Body of pancreas (tissue), 4 donors: ENCODE measurements around the gene C2CD4D. TPM values are rescaled to one million over a fixed set of nuclear protein-coding genes. Genes with fewer than 3 reads are reported as not detected.

ENCODE experiments used
- ATAC-seq: fragments of 150-250 bp; one replicate; pipeline ENCODE4 v1.9.1; 2016
- DNase-seq, 4 donors: peaks; one replicate each; pipeline ENCODE4 v3.0.0-alpha.2; 2019
- H3K27ac ChIP-seq, 4 donors: fragments of 200-600 bp; sonication (generic); 1 replicate in 3 of 4; 2 replicates in 1 of 4; pipeline versions ENCODE4 v1.5.1 to v1.6.1; 2016 to 2019; ENCODE audit warnings: mild to moderate bottlenecking in 1 of 4, mixed read lengths in 1 of 4, moderate library complexity in 1 of 4
- H3K27me3 ChIP-seq, 2 donors: fragments of 200-600 bp; sonication (generic); one replicate each; pipeline ENCODE4 v1.6.0; 2016; ENCODE audit warnings: mild to moderate bottlenecking in 1 of 2
- H3K36me3 ChIP-seq, 2 donors: fragments of 200-600 bp; sonication (generic); replicated peaks in 1 of 2; 2 replicates each; pipeline ENCODE4 v1.5.1; 2016; ENCODE audit warnings: low read depth in 2 of 2; ENCODE audit not compliant: insufficient read depth in 1 of 2
- H3K4me1 ChIP-seq: fragments of 200-600 bp; sonication (generic); one replicate; pipeline ENCODE4 v1.6.0; 2016
- H3K4me3 ChIP-seq, 2 donors: fragments of 200-600 bp; sonication (generic); 1 replicate in 1 of 2; 2 replicates in 1 of 2; pipeline ENCODE4 v1.5.1; 2016 to 2019
- H3K9me3 ChIP-seq, 3 donors: fragments of 200-600 bp; sonication (generic); 1 replicate in 2 of 3; 2 replicates in 1 of 3; pipeline ENCODE4 v1.5.1; 2016
- POLR2A ChIP-seq, 3 donors: fragments of 450-650 bp; IDR thresholded peaks; one replicate each; pipeline ENCODE4 v1.6.1; 2016; ENCODE audit warnings: antibody characterized with exemption in 3 of 3, mild to moderate bottlenecking in 2 of 3
- WGBS, 2 donors: methylation state at CpG; one replicate each; pipeline ENCODE4 v1.1.5; 2017; 5-methylcytosine and 5-hydroxymethylcytosine counted together
- intact Hi-C: fragments of 100-400 bp; cut with DNase I; formaldehyde crosslinking; loops from one replicate; pipeline ENCODE4 v1.15.1; 2023
- total RNA-seq, 2 donors: library from RNA; depleted of rRNA; stranded (reverse); fragments of >200 nt; gene quantifications; one replicate each; pipeline ENCODE4 v1.1.0, GENCODE V29; 2016
- TF ChIP-seq, protein P1 (sequence below), 7 experiments: fragments of 450-650 bp in 4 of 7; fragments of 200-600 bp in 3 of 7; sonication (generic) in 3 of 7; IDR thresholded peaks; one replicate each; pipeline ENCODE4 v1.5.1; 2016 to 2019; ENCODE audit warnings: antibody characterized with exemption in 7 of 7

Gene C2CD4D
- total RNA-seq, 2 donors from 2014 or later: 0.26 to 2.6 TPM

DNA sequence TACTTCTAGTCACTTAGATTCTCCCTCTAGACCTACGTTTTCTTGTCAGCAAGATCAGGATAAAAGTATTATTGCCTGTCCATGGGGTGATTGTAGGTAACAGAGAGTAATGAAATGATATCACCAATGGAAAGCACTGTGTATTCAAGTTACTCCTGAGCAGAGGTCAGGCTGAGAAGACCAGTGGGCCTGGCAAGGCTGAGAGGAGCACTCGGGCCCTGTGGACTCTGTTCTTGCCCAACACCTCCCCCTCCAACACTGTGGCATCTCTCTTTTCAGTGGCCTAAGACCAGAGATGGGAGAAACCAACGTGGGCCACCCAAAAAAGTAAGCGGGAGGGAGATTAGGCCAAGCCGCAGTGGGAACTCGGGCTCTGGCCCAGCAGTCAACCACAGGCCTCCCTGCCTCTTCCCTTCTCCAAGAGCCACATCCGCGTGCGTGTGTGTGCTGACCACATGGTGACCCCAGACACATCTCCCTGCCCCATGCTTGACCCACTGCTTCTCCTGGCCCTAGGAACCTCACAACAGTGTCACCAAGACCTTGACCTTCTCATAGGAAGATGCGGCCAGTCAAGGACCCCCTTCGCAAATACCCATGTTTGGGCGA lies 20.3 kb downstream of the C2CD4D start:
- Histone ChIP-seq H3K4me3 (no peak overlapping the region), H3K27ac (no peak overlapping the region), H3K9me3 (no peaks in the 10 kb centered on the region), H3K27me3 (no peaks in the 10 kb centered on the region), H3K4me1 (peaks cover 35% of the 10 kb centered on the region), H3K36me3 (peaks cover 0 to 9% of the 10 kb centered on the region in 2 donors)
- DNase-seq (no peak), ATAC-seq (no peak)
- intact Hi-C loops: no loop called here
- TF ChIP-seq POLR2A (IDR thresholded peaks at IDR 0.05): no peak
- TF ChIP-seq, protein P1, sequence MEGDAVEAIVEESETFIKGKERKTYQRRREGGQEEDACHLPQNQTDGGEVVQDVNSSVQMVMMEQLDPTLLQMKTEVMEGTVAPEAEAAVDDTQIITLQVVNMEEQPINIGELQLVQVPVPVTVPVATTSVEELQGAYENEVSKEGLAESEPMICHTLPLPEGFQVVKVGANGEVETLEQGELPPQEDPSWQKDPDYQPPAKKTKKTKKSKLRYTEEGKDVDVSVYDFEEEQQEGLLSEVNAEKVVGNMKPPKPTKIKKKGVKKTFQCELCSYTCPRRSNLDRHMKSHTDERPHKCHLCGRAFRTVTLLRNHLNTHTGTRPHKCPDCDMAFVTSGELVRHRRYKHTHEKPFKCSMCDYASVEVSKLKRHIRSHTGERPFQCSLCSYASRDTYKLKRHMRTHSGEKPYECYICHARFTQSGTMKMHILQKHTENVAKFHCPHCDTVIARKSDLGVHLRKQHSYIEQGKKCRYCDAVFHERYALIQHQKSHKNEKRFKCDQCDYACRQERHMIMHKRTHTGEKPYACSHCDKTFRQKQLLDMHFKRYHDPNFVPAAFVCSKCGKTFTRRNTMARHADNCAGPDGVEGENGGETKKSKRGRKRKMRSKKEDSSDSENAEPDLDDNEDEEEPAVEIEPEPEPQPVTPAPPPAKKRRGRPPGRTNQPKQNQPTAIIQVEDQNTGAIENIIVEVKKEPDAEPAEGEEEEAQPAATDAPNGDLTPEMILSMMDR (IDR thresholded peaks at IDR 0.05): no peak
- WGBS, 2 donors: 82 to 86% methylated on average over 12 of the region's 12 CpGs

DNA sequence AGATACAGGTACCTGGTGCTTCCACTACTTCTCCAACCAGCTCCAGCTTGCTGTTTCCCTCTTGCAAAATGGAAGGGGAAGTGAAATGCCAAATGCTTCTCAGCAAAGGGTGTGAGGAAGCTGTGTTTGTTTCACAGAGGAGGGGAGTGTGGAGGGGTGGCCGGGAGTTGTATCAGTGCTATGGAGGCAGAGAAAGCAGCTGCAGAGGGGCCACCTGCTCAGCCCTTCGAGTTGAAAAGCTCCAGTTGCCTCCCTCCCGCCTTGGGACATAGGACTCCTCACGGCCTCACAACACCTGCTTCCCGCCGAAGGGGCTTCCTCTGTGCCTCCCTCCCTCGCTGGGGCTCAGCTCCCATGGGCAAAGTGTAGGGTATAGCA lies 22.3 kb downstream of the C2CD4D start:
- no peak overlapping the region for H3K27ac ChIP-seq
- 63 to 78% methylated on average over 7 of the region's 7 CpGs for WGBS, 2 donors
- no peaks in the 10 kb centered on the region for H3K27me3 ChIP-seq
- no peak for TF ChIP-seq POLR2A (IDR thresholded peaks at IDR 0.05)
- TF ChIP-seq, protein P1 (IDR thresholded peaks at IDR 0.05): no peak
- intact Hi-C loops: no loop called here
- DNase-seq (no peak), ATAC-seq (no peak)
- peaks cover 24% of the 10 kb centered on the region for H3K4me1 ChIP-seq
- H3K9me3 ChIP-seq: no peaks in the 10 kb centered on the region
- no peak overlapping the region for H3K4me3 ChIP-seq
- H3K36me3 ChIP-seq: peaks cover 0 to 12% of the 10 kb centered on the region in 2 donors

DNA sequence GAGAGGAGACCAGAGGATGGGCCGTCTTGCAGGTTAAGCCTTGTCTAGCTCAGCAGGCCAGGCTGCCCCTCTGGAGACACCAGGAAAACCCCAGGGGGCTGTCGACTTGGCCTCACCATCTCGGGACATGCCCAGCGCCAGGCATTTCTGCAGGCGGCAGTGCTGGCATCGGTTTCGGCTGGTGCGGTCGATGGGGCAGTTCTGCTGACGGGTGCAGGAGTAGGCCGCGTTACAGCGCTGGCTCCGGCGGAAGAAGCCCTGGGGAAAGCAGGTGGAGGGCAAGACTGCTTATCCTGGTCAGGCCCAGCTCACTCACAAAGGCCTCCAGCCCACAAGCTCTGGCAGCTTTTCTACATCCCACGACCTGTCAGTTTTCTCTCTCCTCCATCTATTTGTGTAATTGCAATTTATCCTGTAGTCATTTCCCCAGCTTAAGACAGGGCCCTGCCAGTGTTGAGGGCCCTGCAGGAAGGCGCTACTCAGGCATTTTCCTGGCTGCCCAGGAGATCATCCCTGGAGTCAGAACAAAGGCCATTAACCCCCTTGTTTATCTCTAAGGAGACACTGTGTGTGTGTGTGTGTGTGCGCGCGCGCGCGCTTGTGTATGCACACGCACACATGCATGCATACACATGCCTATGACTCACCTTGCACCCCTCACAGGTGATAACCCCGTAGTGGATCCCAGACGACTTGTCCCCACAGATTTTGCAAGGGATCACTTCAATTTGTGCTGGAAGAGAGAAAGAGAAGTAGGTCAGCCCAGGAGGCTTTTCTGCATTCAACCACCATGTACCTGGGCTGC lies 22.9 kb downstream of the C2CD4D start:
- no peak overlapping the region for H3K4me3 ChIP-seq
- peaks cover 24% of the 10 kb centered on the region for H3K4me1 ChIP-seq
- WGBS, 2 donors: 74 to 77% methylated on average over 23 to 26 of the region's 26 CpGs
- peaks cover 0 to 12% of the 10 kb centered on the region in 2 donors for H3K36me3 ChIP-seq
- ATAC-seq (no peak), DNase-seq (no peak)
- no peaks in the 10 kb centered on the region for H3K27me3 ChIP-seq
- H3K27ac ChIP-seq: no peak overlapping the region
- H3K9me3 ChIP-seq: no peaks in the 10 kb centered on the region
- no peak for TF ChIP-seq POLR2A (IDR thresholded peaks at IDR 0.05)
- TF ChIP-seq, protein P1 (IDR thresholded peaks at IDR 0.05): no peak
- intact Hi-C loops: no loop called here

DNA sequence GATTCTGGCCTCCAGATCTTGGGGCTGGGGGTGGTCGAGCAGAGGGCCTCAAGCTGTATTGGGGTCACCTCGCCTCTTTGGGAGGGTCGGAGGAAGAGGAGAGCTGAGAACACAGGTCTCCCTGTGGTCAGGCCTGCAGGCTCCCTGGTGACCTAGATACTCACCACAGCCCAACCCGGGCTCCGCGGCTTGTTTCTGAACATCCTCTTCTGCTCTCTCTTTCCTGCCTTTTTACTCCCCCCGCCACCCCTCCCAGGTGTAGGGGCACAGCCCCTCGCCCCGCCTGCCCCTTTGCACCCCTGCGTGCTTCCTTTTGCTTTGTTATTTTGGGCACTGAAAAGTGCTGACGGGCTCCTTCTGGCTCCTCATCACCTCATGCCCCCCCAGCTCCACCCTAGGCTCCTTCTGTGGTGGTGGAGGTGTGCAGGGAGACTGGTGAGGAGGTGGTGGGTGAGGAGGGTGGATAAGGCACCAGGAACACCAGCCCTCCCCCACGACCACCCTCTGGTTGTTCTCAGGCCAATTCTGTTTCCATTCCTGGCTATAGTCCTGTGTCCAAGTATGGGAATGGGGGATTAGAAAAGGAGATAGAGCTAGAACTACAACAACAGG lies 23.8 kb downstream of the C2CD4D start:
- H3K27ac ChIP-seq: no peak overlapping the region
- ATAC-seq (no peak), DNase-seq (no peak)
- WGBS, 2 donors: 71 to 87% methylated on average over 12 of the region's 12 CpGs
- intact Hi-C loops: no loop called here
- H3K27me3 ChIP-seq: no peaks in the 10 kb centered on the region
- peaks cover 0 to 12% of the 10 kb centered on the region in 2 donors for H3K36me3 ChIP-seq
- H3K4me1 ChIP-seq: peaks cover 16% of the 10 kb centered on the region
- TF ChIP-seq POLR2A (IDR thresholded peaks at IDR 0.05): no peak
- TF ChIP-seq, protein P1 (IDR thresholded peaks at IDR 0.05): no peak
- no peak overlapping the region for H3K4me3 ChIP-seq
- no peaks in the 10 kb centered on the region for H3K9me3 ChIP-seq
